ENCODE data around the gene DPM2.

The DPM2 gene

DNA sequence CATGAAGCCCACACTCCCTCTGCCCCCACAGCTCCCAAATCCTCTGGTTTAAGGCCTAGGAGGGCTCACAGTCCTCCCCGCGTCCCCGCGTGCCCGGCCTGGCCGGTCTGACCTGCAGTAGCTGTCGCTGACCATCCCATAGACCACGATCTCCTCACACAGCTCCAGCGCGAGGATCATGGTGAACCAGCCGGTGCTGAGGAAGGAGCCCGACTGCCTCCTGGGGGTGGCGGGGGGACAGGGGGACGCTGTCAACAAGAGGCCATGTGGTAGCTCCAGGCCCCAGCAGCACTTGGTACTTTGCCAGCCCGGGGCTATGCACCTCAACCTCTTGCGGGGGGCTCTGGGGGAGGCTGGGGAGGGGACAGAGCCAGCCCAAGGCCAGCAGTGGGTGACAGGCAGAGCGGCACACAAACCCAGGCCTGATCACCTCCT, 27.8 kb downstream of the DPM2 start:
- Histone ChIP-seq H3K27ac (replicated peaks; ENCODE audit: low read length) (no peak overlapping the region), H3K4me2 (ENCODE audit: insufficient read depth, low read length, poor library complexity, severe bottlenecking) (no peak overlapping the region), H3K4me3 (ENCODE audit: low read length in 2 of 2) (peak overlapping the region in 1 of 2 donors; percentile 49), H3K36me3 (replicated peaks in 1 of 2; ENCODE audit: control insufficient read depth in 2 of 2, insufficient read depth in 2 of 2, low read length in 2 of 2) (no peaks in the 10 kb centered on the region), H2BK12ac (ENCODE audit: low read length) (peak overlapping the region; percentile 94), H4K91ac (ENCODE audit: low read depth, low read length, poor library complexity) (peak overlapping the region; percentile 11), H3K14ac (ENCODE audit: low read length) (no peak overlapping the region), H3K27me3 (ENCODE audit: control insufficient read depth in 3 of 3, insufficient read depth in 3 of 3, low read depth in 1 of 3, low read length in 3 of 3) (no peaks in the 10 kb centered on the region), H3K4ac (ENCODE audit: low read length) (no peak overlapping the region), H3K18ac (ENCODE audit: low read length) (peak overlapping the region; percentile 2), H2BK15ac (ENCODE audit: low read length) (peak overlapping the region; percentile 55), H3K9me3 (replicated peaks in 1 of 2; ENCODE audit: control insufficient read depth in 2 of 2, insufficient read depth in 1 of 2, low read depth in 1 of 2, low read length in 2 of 2) (no peaks in the 10 kb centered on the region), H3K4me1 (ENCODE audit: control insufficient read depth in 2 of 2, insufficient read depth in 1 of 2, low read depth in 1 of 2, low read length in 2 of 2) (peaks cover 2 to 5% of the 10 kb centered on the region in 2 donors), H2BK5ac (ENCODE audit: low read length) (no peak overlapping the region), H2BK120ac (ENCODE audit: low read depth, low read length) (no peak overlapping the region), H2AFZ (ENCODE audit: low read length) (no peak overlapping the region), H3K9ac (ENCODE audit: low read depth, low read length, poor library complexity) (peak overlapping the region; percentile 50), H4K8ac (ENCODE audit: low read depth, low read length) (no peak overlapping the region), H2AK5ac (ENCODE audit: low read depth, low read length) (peak overlapping the region; percentile 66), H3K23ac (ENCODE audit: low read depth, low read length, poor library complexity) (no peak overlapping the region), H3K79me1 (ENCODE audit: low read depth, low read length) (peaks cover 4% of the 10 kb centered on the region)
- WGBS, 2 donors (ENCODE audit: extremely low coverage in 2 of 2, insufficient read length in 2 of 2, insufficient replicate concordance in 1 of 2) = no CpG with 5 or more reads among the region's 17 CpGs
- no peak for DNase-seq (ENCODE audit: low spot score)

DNA sequence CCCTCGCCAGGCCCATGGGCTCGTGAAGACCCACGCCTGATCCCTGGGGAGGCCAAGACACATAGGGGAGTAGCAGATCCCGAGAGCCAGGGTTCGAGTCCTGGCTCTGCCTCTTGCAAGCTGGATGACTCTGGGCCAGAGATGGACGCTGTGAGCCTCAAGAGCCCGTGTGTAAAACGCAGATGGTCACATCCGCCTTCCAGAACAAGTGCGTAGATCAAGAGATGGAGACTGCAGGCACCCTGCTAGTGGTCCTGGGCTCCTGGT, 29.1 kb downstream of the DPM2 start:
- no peak overlapping the region for H4K91ac ChIP-seq (ENCODE audit: low read depth, low read length, poor library complexity)
- no peak overlapping the region for H3K18ac ChIP-seq (ENCODE audit: low read length)
- no peaks in the 10 kb centered on the region for H3K36me3 ChIP-seq (replicated peaks in 1 of 2; ENCODE audit: control insufficient read depth in 2 of 2, insufficient read depth in 2 of 2, low read length in 2 of 2)
- H3K4me3 ChIP-seq (ENCODE audit: low read length in 2 of 2) = no peak overlapping the region
- H3K4me2 ChIP-seq (ENCODE audit: insufficient read depth, low read length, poor library complexity, severe bottlenecking) = no peak overlapping the region
- no peak overlapping the region for H4K8ac ChIP-seq (ENCODE audit: low read depth, low read length)
- peaks cover 7 to 18% of the 10 kb centered on the region in 2 donors for H3K4me1 ChIP-seq (ENCODE audit: control insufficient read depth in 2 of 2, insufficient read depth in 1 of 2, low read depth in 1 of 2, low read length in 2 of 2)
- H2BK15ac ChIP-seq (ENCODE audit: low read length) = no peak overlapping the region
- H3K27me3 ChIP-seq (ENCODE audit: control insufficient read depth in 3 of 3, insufficient read depth in 3 of 3, low read depth in 1 of 3, low read length in 3 of 3) = no peaks in the 10 kb centered on the region
- no CpG with 5 or more reads among the region's 10 CpGs for WGBS, 2 donors (ENCODE audit: extremely low coverage in 2 of 2, insufficient read length in 2 of 2, insufficient replicate concordance in 1 of 2)
- peak overlapping the region; percentile 41 for H2BK120ac ChIP-seq (ENCODE audit: low read depth, low read length)
- no peak overlapping the region for H3K9ac ChIP-seq (ENCODE audit: low read depth, low read length, poor library complexity)
- no peak for DNase-seq (ENCODE audit: low spot score)
- H3K23ac ChIP-seq (ENCODE audit: low read depth, low read length, poor library complexity) = no peak overlapping the region
- H3K14ac ChIP-seq (ENCODE audit: low read length) = no peak overlapping the region
- H2AK5ac ChIP-seq (ENCODE audit: low read depth, low read length) = no peak overlapping the region
- H2BK12ac ChIP-seq (ENCODE audit: low read length) = no peak overlapping the region
- peaks cover 4% of the 10 kb centered on the region for H3K79me1 ChIP-seq (ENCODE audit: low read depth, low read length)
- no peak overlapping the region for H2AFZ ChIP-seq (ENCODE audit: low read length)
- peak overlapping the region; percentile 6 for H2BK5ac ChIP-seq (ENCODE audit: low read length)
- H3K4ac ChIP-seq (ENCODE audit: low read length) = no peak overlapping the region
- no peak overlapping the region for H3K27ac ChIP-seq (replicated peaks; ENCODE audit: low read length)
- no peaks in the 10 kb centered on the region for H3K9me3 ChIP-seq (replicated peaks in 1 of 2; ENCODE audit: control insufficient read depth in 2 of 2, insufficient read depth in 1 of 2, low read depth in 1 of 2, low read length in 2 of 2)

DNA sequence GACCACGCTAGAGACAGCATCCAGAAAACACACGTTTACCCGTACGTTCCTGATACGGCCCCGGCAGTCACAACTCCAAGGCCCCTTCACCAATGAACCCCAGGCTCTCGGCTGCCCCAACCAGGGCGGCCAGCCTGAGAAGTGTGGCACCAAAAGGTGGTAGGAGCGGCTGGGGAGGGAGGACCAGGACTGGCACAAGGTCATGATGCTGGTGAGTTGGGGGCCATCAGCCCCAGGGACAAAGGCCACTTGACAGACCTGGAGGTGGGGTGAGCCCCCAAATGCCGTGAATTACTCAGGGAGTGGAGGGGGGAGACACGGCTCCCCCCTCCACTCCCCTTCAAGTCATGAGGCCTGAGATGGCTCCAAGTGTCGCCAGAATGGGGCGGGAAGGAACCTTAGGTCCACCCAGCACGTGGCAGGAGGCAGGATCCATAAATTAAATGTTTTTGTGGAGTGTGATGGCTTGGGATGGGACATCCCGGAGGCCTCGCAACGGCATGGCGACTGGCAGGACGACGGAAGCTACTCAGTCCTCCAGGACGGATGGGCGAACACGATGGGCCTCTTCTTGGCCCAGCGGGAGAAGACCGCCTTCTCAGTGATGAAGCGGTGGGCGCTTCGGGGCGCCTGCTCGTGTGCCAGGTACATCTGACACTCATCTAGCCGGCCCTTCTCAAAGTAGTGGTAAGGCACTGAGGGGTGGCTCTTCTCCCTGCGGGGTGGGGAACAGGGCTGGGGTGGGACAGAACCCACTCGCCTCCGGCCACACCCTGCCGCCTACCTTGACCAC, 29.6 kb downstream of the DPM2 start:
- Histone ChIP-seq H4K8ac (ENCODE audit: low read depth, low read length) (no peak overlapping the region), H3K23ac (ENCODE audit: low read depth, low read length, poor library complexity) (no peak overlapping the region), H3K4me2 (ENCODE audit: insufficient read depth, low read length, poor library complexity, severe bottlenecking) (no peak overlapping the region), H2BK15ac (ENCODE audit: low read length) (no peak overlapping the region), H3K9ac (ENCODE audit: low read depth, low read length, poor library complexity) (no peak overlapping the region), H2BK12ac (ENCODE audit: low read length) (no peak overlapping the region), H3K79me1 (ENCODE audit: low read depth, low read length) (peaks cover 4% of the 10 kb centered on the region), H3K4ac (ENCODE audit: low read length) (no peak overlapping the region), H2AK5ac (ENCODE audit: low read depth, low read length) (peak overlapping the region; percentile 61), H3K14ac (ENCODE audit: low read length) (no peak overlapping the region), H3K9me3 (replicated peaks in 1 of 2; ENCODE audit: control insufficient read depth in 2 of 2, insufficient read depth in 1 of 2, low read depth in 1 of 2, low read length in 2 of 2) (no peaks in the 10 kb centered on the region), H3K27me3 (ENCODE audit: control insufficient read depth in 3 of 3, insufficient read depth in 3 of 3, low read depth in 1 of 3, low read length in 3 of 3) (no peaks in the 10 kb centered on the region), H3K18ac (ENCODE audit: low read length) (no peak overlapping the region), H3K27ac (replicated peaks; ENCODE audit: low read length) (no peak overlapping the region), H2AFZ (ENCODE audit: low read length) (no peak overlapping the region), H2BK5ac (ENCODE audit: low read length) (peak overlapping the region; percentile 6), H3K36me3 (replicated peaks in 1 of 2; ENCODE audit: control insufficient read depth in 2 of 2, insufficient read depth in 2 of 2, low read length in 2 of 2) (no peaks in the 10 kb centered on the region), H3K4me1 (ENCODE audit: control insufficient read depth in 2 of 2, insufficient read depth in 1 of 2, low read depth in 1 of 2, low read length in 2 of 2) (peaks cover 8 to 21% of the 10 kb centered on the region in 2 donors), H2BK120ac (ENCODE audit: low read depth, low read length) (no peak overlapping the region), H3K4me3 (ENCODE audit: low read length in 2 of 2) (no peak overlapping the region), H4K91ac (ENCODE audit: low read depth, low read length, poor library complexity) (no peak overlapping the region)
- no CpG with 5 or more reads among the region's 35 CpGs for WGBS, 2 donors (ENCODE audit: extremely low coverage in 2 of 2, insufficient read length in 2 of 2, insufficient replicate concordance in 1 of 2)
- no peak for DNase-seq (ENCODE audit: low spot score)

DNA sequence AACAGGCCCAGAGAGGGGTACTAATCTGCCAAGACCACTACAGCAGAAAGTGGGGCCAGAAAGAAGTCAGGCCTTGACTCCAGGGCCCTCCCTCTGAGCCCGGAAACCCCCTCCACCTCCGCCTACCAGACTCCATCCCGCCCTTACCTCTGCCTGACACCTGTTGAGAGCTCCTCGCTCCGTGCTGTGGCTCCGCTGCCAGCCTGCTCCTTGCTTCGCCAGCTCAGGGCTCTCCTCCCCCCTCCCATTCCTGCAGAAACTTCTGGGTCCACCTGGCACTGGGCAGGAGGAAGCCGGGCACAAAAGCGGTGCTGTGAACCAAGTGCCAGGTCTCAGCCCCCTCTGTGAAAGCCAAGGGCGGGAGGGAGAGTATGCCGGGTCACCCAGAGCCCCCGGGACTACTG, 31.9 kb downstream of the DPM2 start:
- no peaks in the 10 kb centered on the region for H3K36me3 ChIP-seq (replicated peaks in 1 of 2; ENCODE audit: control insufficient read depth in 2 of 2, insufficient read depth in 2 of 2, low read length in 2 of 2)
- H3K27me3 ChIP-seq (ENCODE audit: control insufficient read depth in 3 of 3, insufficient read depth in 3 of 3, low read depth in 1 of 3, low read length in 3 of 3) = no peaks in the 10 kb centered on the region
- no peak overlapping the region for H2BK120ac ChIP-seq (ENCODE audit: low read depth, low read length)
- H4K91ac ChIP-seq (ENCODE audit: low read depth, low read length, poor library complexity) = no peak overlapping the region
- no peak overlapping the region for H3K4me2 ChIP-seq (ENCODE audit: insufficient read depth, low read length, poor library complexity, severe bottlenecking)
- no peak overlapping the region for H3K14ac ChIP-seq (ENCODE audit: low read length)
- H3K79me1 ChIP-seq (ENCODE audit: low read depth, low read length) = peaks cover 4% of the 10 kb centered on the region
- H3K23ac ChIP-seq (ENCODE audit: low read depth, low read length, poor library complexity) = no peak overlapping the region
- H3K18ac ChIP-seq (ENCODE audit: low read length) = no peak overlapping the region
- H2BK12ac ChIP-seq (ENCODE audit: low read length) = no peak overlapping the region
- H2BK15ac ChIP-seq (ENCODE audit: low read length) = no peak overlapping the region
- no peak overlapping the region for H2BK5ac ChIP-seq (ENCODE audit: low read length)
- H3K4me3 ChIP-seq (ENCODE audit: low read length in 2 of 2) = no peak overlapping the region
- peaks cover 8 to 21% of the 10 kb centered on the region in 2 donors for H3K4me1 ChIP-seq (ENCODE audit: control insufficient read depth in 2 of 2, insufficient read depth in 1 of 2, low read depth in 1 of 2, low read length in 2 of 2)
- no peak overlapping the region for H3K9ac ChIP-seq (ENCODE audit: low read depth, low read length, poor library complexity)
- H3K9me3 ChIP-seq (replicated peaks in 1 of 2; ENCODE audit: control insufficient read depth in 2 of 2, insufficient read depth in 1 of 2, low read depth in 1 of 2, low read length in 2 of 2) = no peaks in the 10 kb centered on the region
- no peak overlapping the region for H3K27ac ChIP-seq (replicated peaks; ENCODE audit: low read length)
- no peak for DNase-seq (ENCODE audit: low spot score)
- WGBS, 2 donors (ENCODE audit: extremely low coverage in 2 of 2, insufficient read length in 2 of 2, insufficient replicate concordance in 1 of 2) = no CpG with 5 or more reads among the region's 12 CpGs
- H3K4ac ChIP-seq (ENCODE audit: low read length) = no peak overlapping the region
- no peak overlapping the region for H2AK5ac ChIP-seq (ENCODE audit: low read depth, low read length)
- H4K8ac ChIP-seq (ENCODE audit: low read depth, low read length) = no peak overlapping the region
- H2AFZ ChIP-seq (ENCODE audit: low read length) = no peak overlapping the region
